ENCODE results near the gene RMRP. TPM values are rescaled to one million over a fixed set of nuclear protein-coding genes. Genes with fewer than 3 reads are reported as not detected.
"Not testable (repeated sequence)": the region's sequence is repeated elsewhere in the genome, so short reads cannot be mapped to it uniquely, and the experiment has no call there.

Gene RMRP
- total RNA-seq, 1 experiment from 2014 or later, result 36,790 TPM

DNA sequence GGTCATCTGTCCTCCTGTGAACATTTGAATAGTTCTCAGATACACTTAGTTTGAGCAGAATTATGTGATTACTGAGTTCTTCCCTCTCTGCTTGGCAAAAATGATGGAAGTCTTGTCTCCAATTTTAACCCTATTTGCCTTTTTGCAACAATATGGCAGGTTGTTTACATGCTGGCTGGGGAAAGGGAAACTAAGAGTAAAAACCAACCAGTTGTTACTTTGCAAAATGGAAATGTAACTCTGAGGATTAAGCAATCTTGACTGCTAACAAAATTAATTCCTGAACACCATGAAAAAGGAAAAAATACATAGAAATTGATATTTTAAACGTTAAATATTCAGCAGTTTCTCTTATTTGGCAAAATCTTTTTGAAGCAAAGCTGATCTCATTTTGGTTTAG, 18.2 kb downstream of the RMRP start:
- Histone ChIP-seq H3K4me2 (ENCODE audit: low read length) (no peak overlapping the region), H3K9me2 (replicated peaks; ENCODE audit: low read length) (no peaks in the 10 kb centered on the region), H3K27ac (ENCODE audit: low read length) (no peak overlapping the region), H3K4me1 (ENCODE audit: insufficient read depth, low read length) (no peaks in the 10 kb centered on the region), H3F3A (ENCODE audit: low read length, unreplicated experiment) (no peaks in the 10 kb centered on the region), H2AFZ (ENCODE audit: low read length) (no peak overlapping the region), H3K9ac (ENCODE audit: low read length) (no peak overlapping the region), H3K4me3 (ENCODE audit: low read length) (no peak overlapping the region), H3K27me3 (ENCODE audit: low read length) (no peaks in the 10 kb centered on the region), H3K79me2 (ENCODE audit: low read length) (no peaks in the 10 kb centered on the region), H3K36me3 (ENCODE audit: low read depth, low read length) (no peaks in the 10 kb centered on the region), H3K9me3 (ENCODE audit: low read length) (no peaks in the 10 kb centered on the region), H4K20me1 (ENCODE audit: low read length) (no peaks in the 10 kb centered on the region)
- BruUV-seq (replicated peaks), result no TSS peak
- TF ChIP-seq EZH2phosphoT487 (IDR thresholded peaks at IDR 0.05; ENCODE audit: borderline replicate concordance, low read length) (no peak), EZH2 (IDR thresholded peaks at IDR 0.05; ENCODE audit: low read length, unreplicated experiment) (no peak), CTCF (conservative IDR thresholded peaks at IDR 0.05; ENCODE audit: low read depth, low read length) (no peak)
- CTCF ChIA-PET, result no interaction called here
- no peak for ATAC-seq
- no peak for DNase-seq
- POLR2A ChIA-PET (ENCODE audit: unreplicated experiment), result no interaction called here
- intact Hi-C loops (cut with micrococcal nuclease), result no loop called here

DNA sequence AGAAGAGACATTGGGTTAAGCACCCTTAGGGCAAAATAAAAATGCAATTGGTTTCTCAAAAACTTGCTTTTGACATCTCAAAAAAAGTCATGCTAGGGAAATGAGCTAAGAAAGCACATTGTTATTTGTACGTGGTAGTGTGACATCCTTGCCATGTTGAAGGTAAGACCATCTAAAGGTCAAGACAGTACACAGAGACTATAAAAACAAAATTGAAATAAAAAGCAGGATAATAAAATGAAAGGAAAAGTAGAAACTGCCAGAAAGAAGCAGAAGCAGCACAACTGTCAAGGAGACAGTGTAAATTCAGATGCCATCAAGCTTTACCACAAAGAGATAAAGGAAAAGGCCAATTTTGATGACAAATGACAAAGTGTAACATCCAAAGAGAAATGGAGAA, 18.6 kb downstream of the RMRP start:
- H3K9me3 ChIP-seq (ENCODE audit: low read length); H3K27ac ChIP-seq (ENCODE audit: low read length); intact Hi-C loops (cut with micrococcal nuclease); H3K4me1 ChIP-seq (ENCODE audit: insufficient read depth, low read length); H3K36me3 ChIP-seq (ENCODE audit: low read depth, low read length); BruUV-seq (replicated peaks); H2AFZ ChIP-seq (ENCODE audit: low read length); H3K27me3 ChIP-seq (ENCODE audit: low read length); H4K20me1 ChIP-seq (ENCODE audit: low read length); H3K4me3 ChIP-seq (ENCODE audit: low read length); ATAC-seq; H3K9ac ChIP-seq (ENCODE audit: low read length); H3K9me2 ChIP-seq (replicated peaks; ENCODE audit: low read length); H3F3A ChIP-seq (ENCODE audit: low read length, unreplicated experiment); H3K79me2 ChIP-seq (ENCODE audit: low read length); DNase-seq; CTCF ChIA-PET; POLR2A ChIA-PET (ENCODE audit: unreplicated experiment); H3K4me2 ChIP-seq (ENCODE audit: low read length): not testable (repeated sequence)

DNA sequence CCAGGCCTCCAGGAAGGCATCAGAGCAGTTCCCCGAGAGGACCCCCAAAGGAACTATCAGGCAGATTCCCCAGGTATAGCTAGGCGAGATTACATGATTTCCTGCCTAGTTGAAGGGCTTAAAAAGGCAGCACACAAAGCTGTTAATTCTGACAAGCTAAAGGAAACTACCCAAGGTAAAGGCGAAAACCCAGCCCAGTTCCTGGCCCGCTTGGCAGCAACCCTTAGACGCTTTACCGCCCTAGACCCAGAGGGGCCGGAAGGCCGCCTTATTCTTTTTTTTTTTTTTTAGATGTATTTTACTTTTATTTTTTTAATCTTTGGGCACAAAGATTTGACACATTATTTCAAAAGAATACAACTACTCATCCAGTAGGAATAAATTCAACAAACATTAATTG, 19.1 kb downstream of the RMRP start:
- CTCF ChIA-PET, result not testable (repeated sequence)

DNA sequence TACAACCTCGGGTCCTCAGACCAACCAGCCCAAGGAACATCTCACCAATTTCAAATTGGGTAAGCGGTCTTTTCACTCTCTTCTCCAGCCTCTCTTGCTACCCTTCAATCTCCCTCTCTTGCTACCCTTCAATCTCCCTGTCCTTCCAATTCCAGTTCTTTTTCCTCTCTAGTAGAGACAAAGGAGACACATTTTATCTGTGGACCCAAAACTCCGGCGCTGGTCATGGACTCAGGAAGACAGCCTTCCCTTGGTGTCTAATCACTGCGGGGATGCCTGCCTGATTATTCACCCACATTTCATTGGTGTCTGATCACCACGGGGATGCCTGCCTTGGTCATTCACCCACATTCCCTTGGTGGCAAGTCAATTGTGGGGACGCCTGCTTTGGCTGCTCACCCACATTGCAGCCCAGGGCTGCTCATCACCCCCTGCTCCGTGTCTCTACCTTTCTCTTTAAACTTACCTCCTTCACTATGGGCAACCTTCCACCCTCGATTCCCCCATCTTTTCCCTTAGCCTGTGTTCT, 20.3 kb downstream of the RMRP start:
- BruUV-seq (replicated peaks); H3K4me3 ChIP-seq (ENCODE audit: low read length); CTCF ChIA-PET; H3K9me2 ChIP-seq (replicated peaks; ENCODE audit: low read length); H3K9me3 ChIP-seq (ENCODE audit: low read length); ATAC-seq; H3K79me2 ChIP-seq (ENCODE audit: low read length); POLR2A ChIA-PET (ENCODE audit: unreplicated experiment); H3K36me3 ChIP-seq (ENCODE audit: low read depth, low read length); H3K4me1 ChIP-seq (ENCODE audit: insufficient read depth, low read length); intact Hi-C loops (cut with micrococcal nuclease); H3F3A ChIP-seq (ENCODE audit: low read length, unreplicated experiment); H3K9ac ChIP-seq (ENCODE audit: low read length); H3K27ac ChIP-seq (ENCODE audit: low read length); H2AFZ ChIP-seq (ENCODE audit: low read length); H3K4me2 ChIP-seq (ENCODE audit: low read length); DNase-seq; H3K27me3 ChIP-seq (ENCODE audit: low read length); H4K20me1 ChIP-seq (ENCODE audit: low read length): not testable (repeated sequence)

More for the DNA sequence above, 19.1 kb downstream of the RMRP start:
- H3K79me2 ChIP-seq (ENCODE audit: low read length); H3K9me3 ChIP-seq (ENCODE audit: low read length); H3K9me2 ChIP-seq (replicated peaks; ENCODE audit: low read length); H3K4me3 ChIP-seq (ENCODE audit: low read length); H3F3A ChIP-seq (ENCODE audit: low read length, unreplicated experiment); POLR2A ChIA-PET (ENCODE audit: unreplicated experiment); H3K4me2 ChIP-seq (ENCODE audit: low read length); H3K27ac ChIP-seq (ENCODE audit: low read length); intact Hi-C loops (cut with micrococcal nuclease); ATAC-seq; H4K20me1 ChIP-seq (ENCODE audit: low read length); H3K9ac ChIP-seq (ENCODE audit: low read length); H3K4me1 ChIP-seq (ENCODE audit: insufficient read depth, low read length); BruUV-seq (replicated peaks); H3K27me3 ChIP-seq (ENCODE audit: low read length); H3K36me3 ChIP-seq (ENCODE audit: low read depth, low read length); DNase-seq; H2AFZ ChIP-seq (ENCODE audit: low read length): not testable (repeated sequence)

DNA sequence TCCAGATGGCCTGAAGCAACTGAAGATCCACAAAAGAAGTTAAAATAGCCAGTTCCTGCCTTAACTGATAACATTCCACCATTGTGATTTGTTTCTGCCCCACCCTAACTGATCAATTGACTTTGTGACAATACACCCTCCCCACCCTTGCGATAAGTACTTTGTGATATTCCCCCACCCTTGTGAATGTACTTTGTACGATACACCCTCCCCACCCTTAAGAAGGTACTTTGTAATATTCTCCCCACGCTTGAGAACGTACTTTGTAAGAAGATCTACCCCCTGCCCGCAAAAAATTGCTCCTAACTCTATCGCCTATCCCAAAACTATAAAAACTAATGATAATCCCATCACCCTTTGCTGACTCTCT, 21.0 kb downstream of the RMRP start:
- H3K9me3 ChIP-seq (ENCODE audit: low read length); H3K4me3 ChIP-seq (ENCODE audit: low read length); H4K20me1 ChIP-seq (ENCODE audit: low read length); POLR2A ChIA-PET (ENCODE audit: unreplicated experiment); DNase-seq; H3K9ac ChIP-seq (ENCODE audit: low read length); H2AFZ ChIP-seq (ENCODE audit: low read length); H3K79me2 ChIP-seq (ENCODE audit: low read length); H3K4me1 ChIP-seq (ENCODE audit: insufficient read depth, low read length); H3K9me2 ChIP-seq (replicated peaks; ENCODE audit: low read length); H3K4me2 ChIP-seq (ENCODE audit: low read length); H3K27me3 ChIP-seq (ENCODE audit: low read length); H3K36me3 ChIP-seq (ENCODE audit: low read depth, low read length); H3F3A ChIP-seq (ENCODE audit: low read length, unreplicated experiment); ATAC-seq; H3K27ac ChIP-seq (ENCODE audit: low read length); CTCF ChIA-PET; BruUV-seq (replicated peaks); intact Hi-C loops (cut with micrococcal nuclease): not testable (repeated sequence)
